Naive thymus-derived CD4-positive, alpha-beta T cell (primary cell): Measurements from ENCODE around the gene POLR2E. TPM values are rescaled to one million over a fixed set of nuclear protein-coding genes. Genes with fewer than 3 reads are reported as not detected.

Experiments
- ATAC-seq: fragments of 150-1000 bp; cut with Tn5 transposase; 2 replicates; pipeline ENCODE4 v1.10.0; 2021; ENCODE audit warnings: mild to moderate bottlenecking, moderate library complexity
- CTCF ChIA-PET: fragments of 350-600 bp; sonication (Branson Sonifier 250); formaldehyde crosslinking; loops from one replicate; lab custom pipeline; 2021; ENCODE audit warnings: antibody characterized with exemption; lab: Charles Lee
- POLR2A ChIA-PET: fragments of 350-600 bp; sonication (Branson Sonifier 250); formaldehyde crosslinking; loops from one replicate; lab custom pipeline; 2021; ENCODE audit warnings: antibody characterized with exemption, inconsistent platforms; lab: Charles Lee
- DNase-seq, 9 donors: peaks; one replicate each; pipeline versions ENCODE4 v3.0.0 to v3.0.0-alpha.2; 2020 to 2022; ENCODE audit warnings: mixed read lengths in 1 of 9
- H3K27ac ChIP-seq: one replicate; pipeline ENCODE4 v1.7.0; 2013; ENCODE audit warnings: mild to moderate bottlenecking, low read depth, low read length, moderate library complexity
- H3K27me3 ChIP-seq, 2 donors: one replicate each; pipeline ENCODE4 v1.7.0; 2013; ENCODE audit warnings: low read length in 2 of 2, mild to moderate bottlenecking in 2 of 2, moderate library complexity in 2 of 2; ENCODE audit not compliant: control insufficient read depth in 2 of 2, insufficient read depth in 2 of 2
- H3K36me3 ChIP-seq, 3 experiments: 1 replicate in 2 of 3; 2 replicates in 1 of 3; pipeline ENCODE4 v1.7.0; 2013; ENCODE audit warnings: low read length in 3 of 3, mild to moderate bottlenecking in 3 of 3, moderate library complexity in 1 of 3; ENCODE audit not compliant: insufficient read depth in 3 of 3, control insufficient read depth in 2 of 3
- H3K4me1 ChIP-seq, 2 donors: one replicate each; pipeline ENCODE4 v1.7.0; 2013; ENCODE audit warnings: low read length in 2 of 2, mild to moderate bottlenecking in 2 of 2, moderate library complexity in 1 of 2; ENCODE audit not compliant: control insufficient read depth in 2 of 2, insufficient read depth in 2 of 2
- H3K4me3 ChIP-seq: 2 replicates; pipeline ENCODE4 v1.7.0; 2013; ENCODE audit warnings: mild to moderate bottlenecking, low read length
- H3K9me3 ChIP-seq, 3 experiments: 1 replicate in 2 of 3; 2 replicates in 1 of 3; pipeline ENCODE4 v1.7.0; 2013; ENCODE audit warnings: low read length in 3 of 3; ENCODE audit not compliant: control insufficient read depth in 2 of 3
- H3K27ac Mint-ChIP-seq, 9 donors: one replicate each; pipeline ENCODE4 v1.8.0; 2020 to 2022; ENCODE audit warnings: mixed read lengths in 9 of 9, mild to moderate bottlenecking in 8 of 9, moderate library complexity in 5 of 9, inconsistent platforms in 2 of 9
- H3K27me3 Mint-ChIP-seq, 5 donors: one replicate each; pipeline ENCODE4 v1.8.0; 2021 to 2022; ENCODE audit warnings: mixed read lengths in 5 of 5, mild to moderate bottlenecking in 1 of 5
- H3K36me3 Mint-ChIP-seq, 5 donors: one replicate each; pipeline ENCODE4 v1.8.0; 2020 to 2022; ENCODE audit warnings: mixed read lengths in 5 of 5, mild to moderate bottlenecking in 3 of 5, inconsistent platforms in 1 of 5
- H3K4me1 Mint-ChIP-seq, 7 donors: one replicate each; pipeline ENCODE4 v1.8.0; 2020 to 2022; ENCODE audit warnings: mixed read lengths in 7 of 7, mild to moderate bottlenecking in 3 of 7, inconsistent platforms in 1 of 7
- H3K4me3 Mint-ChIP-seq, 10 donors: one replicate each; pipeline ENCODE4 v1.8.0; 2020 to 2022; ENCODE audit warnings: mild to moderate bottlenecking in 10 of 10, mixed read lengths in 10 of 10, moderate library complexity in 6 of 10, inconsistent platforms in 2 of 10
- H3K9me3 Mint-ChIP-seq, 11 donors: one replicate each; pipeline ENCODE4 v1.8.0; 2020 to 2022; ENCODE audit warnings: mixed read lengths in 11 of 11, mild to moderate bottlenecking in 4 of 11, inconsistent platforms in 1 of 11, moderate library complexity in 1 of 11
- intact Hi-C, 2 donors: fragments of 100-400 bp; cut with micrococcal nuclease; formaldehyde crosslinking; loops; one replicate each; pipeline ENCODE4 v1.15.1; 2023
- polyA plus RNA-seq, 2 donors: library from polyadenylated mRNA; unstranded; fragments of 300-500 nt; fragmentation: Illumina TruSeq; gene quantifications; one replicate each; pipeline ENCODE4 v1.2.3, GENCODE V29; 2021
- total RNA-seq, 6 experiments: library from RNA in 5 of 6; stranded (reverse) in 5 of 6; gene quantifications; 1 replicate in 5 of 6; 2 replicates in 1 of 6; pipeline ENCODE4 v1.2.3 and lab custom pipeline; 2021 to 2026

Gene POLR2E
- total and polyA plus RNA-seq, 7 experiments from 2014 or later, result 75.3 to 179 (median 82.8) TPM

DNA sequence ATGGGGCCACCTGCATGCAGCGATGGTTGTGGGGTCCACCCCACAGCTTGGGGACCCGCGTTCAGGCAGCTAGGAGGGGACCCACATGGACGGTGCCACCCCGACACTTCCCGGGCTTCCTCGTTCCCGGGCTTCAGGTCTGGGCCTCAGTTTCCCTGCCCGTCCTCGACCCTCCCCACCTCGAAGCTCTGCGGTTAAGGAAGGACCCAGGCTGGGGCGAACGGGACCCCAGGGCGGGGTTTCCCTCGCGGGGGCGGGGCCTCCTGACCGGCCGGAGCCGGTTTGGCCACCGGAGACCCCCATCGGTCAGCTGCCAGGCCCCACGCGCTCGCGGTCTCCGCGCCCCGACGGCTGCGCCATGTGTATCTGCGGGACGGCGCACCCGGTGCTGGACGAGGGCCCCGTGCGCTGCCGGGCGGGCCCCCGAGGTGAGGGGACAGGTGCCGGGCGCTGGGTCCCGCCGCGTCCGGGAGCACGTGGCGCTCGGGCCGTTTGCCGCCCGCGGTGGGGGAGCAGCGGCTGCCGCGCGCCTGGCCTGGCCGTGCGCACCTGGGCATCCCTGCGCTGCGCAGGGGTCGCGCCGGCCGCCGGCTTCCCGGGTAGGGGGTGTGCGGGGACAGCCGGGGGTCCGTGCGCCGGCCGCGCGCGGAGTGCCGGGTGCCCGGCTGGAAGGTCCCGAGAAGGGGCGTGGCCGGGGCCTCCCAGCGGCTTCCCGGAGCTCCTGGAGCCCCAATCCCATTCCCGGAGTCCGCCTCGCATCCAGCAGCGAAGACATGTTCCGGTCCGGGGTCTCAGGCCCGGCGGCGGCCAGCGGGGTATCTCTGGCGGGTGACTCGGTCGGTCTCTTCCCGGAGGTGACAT lies 24.0 kb downstream of the POLR2E start:
- CTCF ChIA-PET, result interaction anchor here (1.1 to 1.3 kb wide), 2 partner anchors 11 to 32 kb away, joined by 3 read pairs; partner anchors contain the start of gene GPX4
- H3K36me3 ChIP-seq, result peaks cover 20 to 64% (median 44%) of the 10 kb centered on the region in 3 experiments
- H3K27me3 ChIP-seq, result no peaks in the 10 kb centered on the region
- H3K27ac ChIP-seq, result peak overlapping the region; percentile 99
- H3K9me3 Mint-ChIP-seq, result peaks cover 0 to 5% (median 0%) of the 10 kb centered on the region in 11 donors
- H3K9me3 ChIP-seq, result no peaks in the 10 kb centered on the region
- peak overlapping the region; percentile 88 to 100 (median 97) for H3K27ac Mint-ChIP-seq
- intact Hi-C loops, result no loop called here
- H3K27me3 Mint-ChIP-seq, result no peaks in the 10 kb centered on the region
- peaks cover 63% of the 10 kb centered on the region in 2 donors for H3K4me1 ChIP-seq
- peak overlapping the region; percentile 30 for H3K4me3 ChIP-seq
- ATAC-seq (no peak), DNase-seq (peak in 1 of 9 donors; percentile 9)
- H3K36me3 Mint-ChIP-seq, result peaks cover 10 to 45% (median 27%) of the 10 kb centered on the region in 5 donors
- H3K4me1 Mint-ChIP-seq, result peaks cover 36 to 59% (median 43%) of the 10 kb centered on the region in 7 donors
- POLR2A ChIA-PET, result interaction anchor here (0.7 to 38.6 kb wide), 9 partner anchors 2 to 1356 kb away, joined by 3 to 2022 read pairs (median 3); partner anchors contain the start of genes ABCA7, ARHGAP45, CNN2 and GPX4
- peak overlapping the region; percentile 84 to 99 (median 90) for H3K4me3 Mint-ChIP-seq

DNA sequence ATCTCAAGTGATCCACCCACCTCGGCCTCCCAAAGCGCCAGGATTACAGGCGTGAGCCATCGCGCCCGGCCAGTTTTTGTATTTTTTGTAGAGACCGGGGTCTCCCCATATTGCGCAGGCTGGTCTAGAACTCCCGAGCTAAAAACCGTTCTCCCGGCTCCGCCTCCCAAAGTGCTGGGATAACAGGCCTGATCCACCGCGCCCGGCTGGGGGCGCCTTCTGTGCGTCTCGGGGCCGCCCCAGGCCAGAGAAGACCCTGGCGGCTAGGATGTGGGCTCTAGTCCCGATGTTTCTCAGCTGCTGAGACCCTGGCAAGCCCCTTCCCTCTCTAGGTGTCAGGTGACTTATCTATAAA lies 24.6 kb downstream of the POLR2E start:
- no peak for ATAC-seq
- ChIA-PET POLR2A (interaction anchor here (0.7 to 37.6 kb wide), 5 partner anchors 20 to 198 kb away, joined by 3 to 2022 read pairs (median 5); partner anchors contain the start of genes CIRBP, CNN2, GPX4 and POLR2E), CTCF (interaction anchor here (1.1 to 1.3 kb wide), 2 partner anchors 11 to 32 kb away, joined by 3 read pairs; partner anchors contain the start of gene GPX4)
- no peak overlapping the region for H3K4me3 ChIP-seq
- Mint-ChIP-seq H3K4me1 (peaks cover 31 to 59% (median 43%) of the 10 kb centered on the region in 7 donors), H3K27me3 (no peaks in the 10 kb centered on the region), H3K4me3 (peak overlapping the region in 8 of 10 donors; percentile 36 to 99 (median 92)), H3K27ac (peak overlapping the region in 6 of 9 donors; percentile 25 to 98 (median 94)), H3K9me3 (peaks cover 0 to 5% (median 0%) of the 10 kb centered on the region in 11 donors), H3K36me3 (peaks cover 10 to 39% (median 23%) of the 10 kb centered on the region in 5 donors)
- H3K27ac ChIP-seq, result peak overlapping the region; percentile 99
- peaks cover 63% of the 10 kb centered on the region in 2 donors for H3K4me1 ChIP-seq
- peaks cover 15 to 57% (median 38%) of the 10 kb centered on the region in 3 experiments for H3K36me3 ChIP-seq
- intact Hi-C loops, result no loop called here
- no peaks in the 10 kb centered on the region for H3K27me3 ChIP-seq
- no peaks in the 10 kb centered on the region for H3K9me3 ChIP-seq
- peak in 2 of 9 donors; percentile 1 to 23 for DNase-seq

DNA sequence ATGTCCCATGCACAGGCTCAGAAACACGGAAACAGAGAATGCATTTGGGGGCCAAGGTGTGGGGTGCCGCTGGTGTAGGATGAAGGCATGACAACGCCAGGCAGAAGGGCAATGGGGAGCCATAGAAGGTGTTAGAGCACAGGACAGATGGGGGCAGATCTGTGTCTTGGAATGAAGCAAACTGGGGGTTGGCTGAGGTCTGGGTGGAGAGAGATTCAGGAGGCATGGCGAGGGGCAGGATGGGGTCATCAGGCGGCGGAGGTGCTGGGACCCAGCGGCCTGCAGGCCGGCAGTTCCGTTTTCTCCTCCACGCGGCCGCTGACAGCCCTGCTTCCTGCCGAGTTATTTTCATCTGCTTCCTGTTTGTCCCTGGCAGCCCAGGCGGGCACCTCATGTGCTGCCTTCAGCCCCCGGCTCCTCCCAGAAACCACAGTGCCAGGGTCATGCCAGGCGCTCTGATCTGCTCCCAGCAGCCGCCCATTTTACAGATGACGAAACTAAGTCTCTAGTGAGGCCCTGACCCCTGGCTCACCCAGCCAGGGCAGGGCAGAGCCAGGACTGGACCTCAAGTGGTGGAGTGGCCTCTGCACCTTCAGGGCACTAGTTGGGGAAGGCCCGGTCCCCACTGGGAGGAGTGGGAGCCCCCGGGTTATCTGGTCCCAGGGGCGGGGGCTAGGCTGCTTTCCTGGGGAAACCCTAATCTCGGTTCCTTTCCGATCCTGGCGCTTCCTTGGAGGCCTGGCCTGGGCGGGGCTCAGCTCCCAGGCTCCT lies 26.0 kb downstream of the POLR2E start:
- Histone ChIP-seq H3K9me3 (no peaks in the 10 kb centered on the region), H3K27me3 (no peaks in the 10 kb centered on the region), H3K27ac (peak overlapping the region; percentile 99), H3K36me3 (peaks cover 9 to 54% (median 31%) of the 10 kb centered on the region in 3 experiments), H3K4me3 (peak overlapping the region; percentile 98), H3K4me1 (peaks cover 65 to 66% of the 10 kb centered on the region in 2 donors)
- ChIA-PET CTCF (interaction anchor here (0.5 to 5.7 kb wide), 5 partner anchors 9 to 139 kb away, joined by 3 to 68 read pairs (median 5); no protein-coding TSS in a partner anchor), POLR2A (interaction anchor here (1.1 to 37.6 kb wide), 10 partner anchors 19 to 200 kb away, joined by 3 to 2022 read pairs (median 26); partner anchors contain the start of genes ABCA7, CIRBP, CNN2 and GPX4)
- peaks cover 10 to 34% (median 20%) of the 10 kb centered on the region in 5 donors for H3K36me3 Mint-ChIP-seq
- peak overlapping the region; percentile 90 to 99 (median 97) for H3K27ac Mint-ChIP-seq
- no peaks in the 10 kb centered on the region for H3K27me3 Mint-ChIP-seq
- H3K9me3 Mint-ChIP-seq, result peaks cover 0 to 2% (median 0%) of the 10 kb centered on the region in 11 donors
- peaks cover 39 to 67% (median 49%) of the 10 kb centered on the region in 7 donors for H3K4me1 Mint-ChIP-seq
- peak overlapping the region; percentile 90 to 99 (median 96) for H3K4me3 Mint-ChIP-seq
- DNase-seq, result peak in 7 of 9 donors; percentile 73 to 84 (median 78)
- intact Hi-C loops, result loop anchor here (1.0 to 5.0 kb wide), 7 partner anchors 8 to 207 kb away; partner anchors contain the start of genes CNN2 (in 1 of the 2), GPX4 (in 1 of the 2) and MIDN (in 1 of the 2)
- ATAC-seq, result peak; percentile 55

DNA sequence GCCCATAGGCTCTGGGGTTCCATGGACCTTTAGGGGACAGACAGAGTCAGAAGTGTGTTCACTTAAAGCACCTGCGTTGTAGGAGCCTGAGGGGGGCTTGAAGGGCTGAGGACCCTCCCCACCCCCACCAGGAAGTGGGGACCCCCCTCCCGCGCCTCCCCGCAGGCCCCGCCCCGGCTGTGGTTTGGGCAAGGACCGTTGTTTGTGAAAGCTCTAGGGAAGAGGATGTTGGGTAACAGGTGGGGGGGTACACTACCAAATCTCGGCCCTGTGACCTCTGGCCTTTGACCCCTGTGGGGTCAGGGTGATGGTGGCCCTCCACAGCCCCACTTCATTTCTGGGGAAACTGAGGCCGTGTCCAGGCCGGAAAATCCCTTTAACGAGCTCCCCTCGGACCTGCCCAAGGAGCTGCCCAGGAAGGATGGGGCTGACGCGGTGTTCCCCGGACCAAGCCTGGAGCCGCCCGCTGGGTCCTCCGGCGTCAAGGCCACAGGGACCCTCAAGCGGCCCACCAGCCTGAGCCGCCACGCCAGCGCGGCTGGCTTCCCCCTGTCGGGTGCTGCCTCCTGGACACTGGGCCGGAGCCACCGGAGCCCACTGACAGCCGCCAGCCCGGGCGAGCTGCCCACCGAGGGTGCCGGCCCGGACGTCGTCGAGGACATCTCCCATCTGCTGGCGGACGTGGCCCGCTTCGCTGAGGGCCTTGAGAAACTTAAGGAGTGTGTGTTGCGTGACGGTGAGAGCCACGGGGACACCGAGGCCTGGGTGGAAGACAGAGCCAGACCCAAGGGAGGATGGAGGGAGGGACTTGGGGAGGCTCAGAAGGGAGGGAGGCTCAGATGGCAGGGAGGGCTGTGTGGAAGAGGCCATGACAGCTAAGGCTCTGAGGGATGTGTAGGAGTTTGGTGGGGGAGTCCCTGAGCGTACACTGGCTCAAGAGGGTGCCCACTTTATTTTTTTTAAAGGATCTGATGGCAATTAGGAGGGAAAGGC lies 26.9 kb downstream of the POLR2E start:
- Histone ChIP-seq H3K4me1 (peaks cover 58 to 62% of the 10 kb centered on the region in 2 donors), H3K27ac (peak overlapping the region; percentile 99), H3K9me3 (no peaks in the 10 kb centered on the region), H3K27me3 (no peaks in the 10 kb centered on the region), H3K4me3 (peak overlapping the region; percentile 98), H3K36me3 (peaks cover 9 to 45% (median 22%) of the 10 kb centered on the region in 3 experiments)
- peaks cover 10 to 31% (median 20%) of the 10 kb centered on the region in 5 donors for H3K36me3 Mint-ChIP-seq
- ATAC-seq, result peak; percentile 39
- ChIA-PET POLR2A (interaction anchor here (0.7 to 37.6 kb wide), 21 partner anchors 11 to 201 kb away, joined by 3 to 2022 read pairs (median 6); partner anchors contain the start of genes ABCA7, CIRBP, CNN2 and GPX4), CTCF (interaction anchor here (0.8 to 5.7 kb wide), 6 partner anchors 10 to 84 kb away, joined by 3 to 68 read pairs (median 5); partner anchors contain the start of gene WDR18)
- intact Hi-C loops, result loop anchor here (1.0 to 5.0 kb wide), 9 partner anchors 9 to 206 kb away; partner anchors contain the start of genes CNN2 (in 1 of the 2), GPX4 (in 1 of the 2), MIDN (in 1 of the 2) and RNU6-2 (in 1 of the 2)
- H3K27me3 Mint-ChIP-seq, result no peaks in the 10 kb centered on the region
- DNase-seq, result peak; percentile 62 to 87 (median 82)
- peaks cover 0 to 2% (median 0%) of the 10 kb centered on the region in 11 donors for H3K9me3 Mint-ChIP-seq
- peaks cover 38 to 63% (median 48%) of the 10 kb centered on the region in 7 donors for H3K4me1 Mint-ChIP-seq
- H3K4me3 Mint-ChIP-seq, result peak overlapping the region; percentile 90 to 99 (median 96)
- peak overlapping the region; percentile 90 to 99 (median 97) for H3K27ac Mint-ChIP-seq
